ENCODE measurements around the gene PLXNA1. TPM values are rescaled to one million over a fixed set of nuclear protein-coding genes. Genes with fewer than 3 reads are reported as not detected.

PLXNA1 gene
- polyA plus RNA-seq, 1 donor from 2014 or later = 65.6 TPM

DNA sequence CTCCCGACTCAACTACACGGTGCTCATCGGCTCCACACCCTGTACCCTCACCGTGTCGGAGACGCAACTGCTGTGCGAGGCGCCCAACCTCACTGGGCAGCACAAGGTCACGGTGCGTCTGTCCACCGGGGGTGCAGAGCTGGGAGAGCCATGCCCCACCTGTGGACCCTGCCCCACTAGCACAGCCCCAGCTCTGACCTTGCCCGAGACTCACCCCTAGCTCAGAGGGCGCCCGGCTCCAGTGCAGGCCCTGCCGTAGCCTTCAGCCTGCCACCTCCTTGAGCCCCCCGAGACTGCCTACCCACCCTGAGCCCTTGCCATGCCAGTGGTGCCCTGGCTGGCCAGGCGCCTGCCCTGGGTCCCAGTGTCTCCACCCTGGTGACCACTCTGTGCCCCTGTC is 34.9 kb downstream of the PLXNA1 start:
- H3K9ac ChIP-seq (ENCODE audit: low read length) = no peak overlapping the region
- no peaks in the 10 kb centered on the region for H3K9me3 ChIP-seq (ENCODE audit: low read length)
- no peaks in the 10 kb centered on the region for H4K20me1 ChIP-seq (ENCODE audit: insufficient read depth)
- H3K79me2 ChIP-seq (replicated peaks; ENCODE audit: insufficient read depth, low read length) = no peaks in the 10 kb centered on the region
- H3K36me3 ChIP-seq (ENCODE audit: insufficient read depth, low read length) = no peaks in the 10 kb centered on the region
- no peaks in the 10 kb centered on the region for H3F3A ChIP-seq (ENCODE audit: insufficient read depth, low read length, poor library complexity, severe bottlenecking)
- no peak overlapping the region for H3K27ac ChIP-seq (ENCODE audit: low read length)
- no peak overlapping the region for H3K4me2 ChIP-seq (ENCODE audit: low read length)
- H3K9me2 ChIP-seq (ENCODE audit: insufficient read depth, low read length) = no peaks in the 10 kb centered on the region
- H3K4me3 ChIP-seq (ENCODE audit: low read length) = no peak overlapping the region
- no peaks in the 10 kb centered on the region for H3K27me3 ChIP-seq (ENCODE audit: insufficient read depth, low read depth, low read length)
- no peak overlapping the region for H2AFZ ChIP-seq (ENCODE audit: low read depth, low read length)
- TF ChIP-seq, protein P1, sequence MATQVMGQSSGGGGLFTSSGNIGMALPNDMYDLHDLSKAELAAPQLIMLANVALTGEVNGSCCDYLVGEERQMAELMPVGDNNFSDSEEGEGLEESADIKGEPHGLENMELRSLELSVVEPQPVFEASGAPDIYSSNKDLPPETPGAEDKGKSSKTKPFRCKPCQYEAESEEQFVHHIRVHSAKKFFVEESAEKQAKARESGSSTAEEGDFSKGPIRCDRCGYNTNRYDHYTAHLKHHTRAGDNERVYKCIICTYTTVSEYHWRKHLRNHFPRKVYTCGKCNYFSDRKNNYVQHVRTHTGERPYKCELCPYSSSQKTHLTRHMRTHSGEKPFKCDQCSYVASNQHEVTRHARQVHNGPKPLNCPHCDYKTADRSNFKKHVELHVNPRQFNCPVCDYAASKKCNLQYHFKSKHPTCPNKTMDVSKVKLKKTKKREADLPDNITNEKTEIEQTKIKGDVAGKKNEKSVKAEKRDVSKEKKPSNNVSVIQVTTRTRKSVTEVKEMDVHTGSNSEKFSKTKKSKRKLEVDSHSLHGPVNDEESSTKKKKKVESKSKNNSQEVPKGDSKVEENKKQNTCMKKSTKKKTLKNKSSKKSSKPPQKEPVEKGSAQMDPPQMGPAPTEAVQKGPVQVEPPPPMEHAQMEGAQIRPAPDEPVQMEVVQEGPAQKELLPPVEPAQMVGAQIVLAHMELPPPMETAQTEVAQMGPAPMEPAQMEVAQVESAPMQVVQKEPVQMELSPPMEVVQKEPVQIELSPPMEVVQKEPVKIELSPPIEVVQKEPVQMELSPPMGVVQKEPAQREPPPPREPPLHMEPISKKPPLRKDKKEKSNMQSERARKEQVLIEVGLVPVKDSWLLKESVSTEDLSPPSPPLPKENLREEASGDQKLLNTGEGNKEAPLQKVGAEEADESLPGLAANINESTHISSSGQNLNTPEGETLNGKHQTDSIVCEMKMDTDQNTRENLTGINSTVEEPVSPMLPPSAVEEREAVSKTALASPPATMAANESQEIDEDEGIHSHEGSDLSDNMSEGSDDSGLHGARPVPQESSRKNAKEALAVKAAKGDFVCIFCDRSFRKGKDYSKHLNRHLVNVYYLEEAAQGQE (IDR thresholded peaks at IDR 0.05; ENCODE audit: borderline replicate concordance) = no peak
- TF ChIP-seq EZH2 (IDR thresholded peaks at IDR 0.05; ENCODE audit: borderline replicate concordance, insufficient read depth, low read length, poor library complexity, severe bottlenecking) = no peak
- no peak for TF ChIP-seq SMC3 (conservative IDR thresholded peaks at IDR 0.05; ENCODE audit: poor library complexity)
- TF ChIP-seq MXI1 (conservative IDR thresholded peaks at IDR 0.05; ENCODE audit: poor library complexity, severe bottlenecking) = no peak

DNA sequence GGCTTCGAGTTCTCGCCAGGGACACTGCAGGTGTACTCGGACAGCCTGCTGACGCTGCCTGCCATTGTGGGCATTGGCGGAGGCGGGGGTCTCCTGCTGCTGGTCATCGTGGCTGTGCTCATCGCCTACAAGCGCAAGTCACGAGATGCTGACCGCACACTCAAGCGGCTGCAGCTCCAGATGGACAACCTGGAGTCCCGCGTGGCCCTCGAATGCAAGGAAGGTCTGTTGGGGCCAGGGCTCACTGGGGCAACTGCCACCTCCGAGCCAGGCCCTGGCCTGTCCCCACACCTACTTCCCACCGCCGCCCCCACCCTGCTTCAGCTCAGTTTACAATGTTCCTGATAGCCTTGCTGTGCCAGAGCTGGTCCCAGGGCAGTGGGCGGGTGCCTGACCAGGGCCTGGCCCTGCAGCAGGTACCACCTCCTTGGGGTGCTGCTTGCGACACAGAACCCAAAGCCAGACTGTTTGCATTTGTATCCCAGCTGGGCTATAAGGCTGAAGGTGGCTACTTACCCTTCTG is 35.5 kb downstream of the PLXNA1 start:
- no peak for TF ChIP-seq EP300 (conservative IDR thresholded peaks at IDR 0.05; ENCODE audit: poor library complexity, severe bottlenecking)
- Histone ChIP-seq H4K20me1 (ENCODE audit: insufficient read depth) (no peaks in the 10 kb centered on the region), H3K9me2 (ENCODE audit: insufficient read depth, low read length) (no peaks in the 10 kb centered on the region), H2AFZ (ENCODE audit: low read depth, low read length) (no peak overlapping the region), H3K79me2 (replicated peaks; ENCODE audit: insufficient read depth, low read length) (no peaks in the 10 kb centered on the region), H3K9ac (ENCODE audit: low read length) (no peak overlapping the region), H3K4me2 (ENCODE audit: low read length) (no peak overlapping the region), H3K9me3 (ENCODE audit: low read length) (no peaks in the 10 kb centered on the region), H3F3A (ENCODE audit: insufficient read depth, low read length, poor library complexity, severe bottlenecking) (no peaks in the 10 kb centered on the region), H3K27ac (ENCODE audit: low read length) (no peak overlapping the region), H3K27me3 (ENCODE audit: insufficient read depth, low read depth, low read length) (no peaks in the 10 kb centered on the region), H3K36me3 (ENCODE audit: insufficient read depth, low read length) (no peaks in the 10 kb centered on the region), H3K4me3 (ENCODE audit: low read length) (no peak overlapping the region)

DNA sequence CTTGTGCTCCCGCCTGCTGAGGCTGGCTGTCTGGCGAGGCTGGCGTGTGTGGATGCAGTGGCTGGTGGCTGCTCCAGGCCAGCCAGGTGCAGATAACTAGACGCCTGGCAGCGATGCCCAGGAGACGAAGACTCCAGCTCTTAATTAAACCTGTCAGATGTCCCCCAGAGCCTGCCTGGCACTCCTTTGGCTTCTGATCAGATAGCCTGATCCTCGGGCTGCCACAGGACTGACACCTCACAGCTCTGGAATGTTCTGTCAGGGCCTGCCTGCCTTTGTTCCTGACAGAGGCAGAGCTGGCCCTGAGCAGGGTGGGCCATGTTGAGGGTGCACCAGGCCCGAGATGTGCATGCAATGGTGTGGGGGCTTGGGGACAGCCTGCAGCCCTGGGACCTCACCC is 36.5 kb downstream of the PLXNA1 start:
- Histone ChIP-seq H3K4me3 (ENCODE audit: low read length) (no peak overlapping the region), H3K27ac (ENCODE audit: low read length) (no peak overlapping the region), H2AFZ (ENCODE audit: low read depth, low read length) (no peak overlapping the region), H3K9ac (ENCODE audit: low read length) (no peak overlapping the region), H3K9me2 (ENCODE audit: insufficient read depth, low read length) (no peaks in the 10 kb centered on the region), H3K9me3 (ENCODE audit: low read length) (no peaks in the 10 kb centered on the region), H3K36me3 (ENCODE audit: insufficient read depth, low read length) (no peaks in the 10 kb centered on the region), H3K27me3 (ENCODE audit: insufficient read depth, low read depth, low read length) (no peaks in the 10 kb centered on the region), H3K79me2 (replicated peaks; ENCODE audit: insufficient read depth, low read length) (no peaks in the 10 kb centered on the region), H3F3A (ENCODE audit: insufficient read depth, low read length, poor library complexity, severe bottlenecking) (no peaks in the 10 kb centered on the region), H4K20me1 (ENCODE audit: insufficient read depth) (no peaks in the 10 kb centered on the region), H3K4me2 (ENCODE audit: low read length) (no peak overlapping the region)
- TF ChIP-seq SMC3 (conservative IDR thresholded peaks at IDR 0.05; ENCODE audit: poor library complexity) = no peak
- TF ChIP-seq EZH2 (IDR thresholded peaks at IDR 0.05; ENCODE audit: borderline replicate concordance, insufficient read depth, low read length, poor library complexity, severe bottlenecking) = no peak
- TF ChIP-seq, protein P2, sequence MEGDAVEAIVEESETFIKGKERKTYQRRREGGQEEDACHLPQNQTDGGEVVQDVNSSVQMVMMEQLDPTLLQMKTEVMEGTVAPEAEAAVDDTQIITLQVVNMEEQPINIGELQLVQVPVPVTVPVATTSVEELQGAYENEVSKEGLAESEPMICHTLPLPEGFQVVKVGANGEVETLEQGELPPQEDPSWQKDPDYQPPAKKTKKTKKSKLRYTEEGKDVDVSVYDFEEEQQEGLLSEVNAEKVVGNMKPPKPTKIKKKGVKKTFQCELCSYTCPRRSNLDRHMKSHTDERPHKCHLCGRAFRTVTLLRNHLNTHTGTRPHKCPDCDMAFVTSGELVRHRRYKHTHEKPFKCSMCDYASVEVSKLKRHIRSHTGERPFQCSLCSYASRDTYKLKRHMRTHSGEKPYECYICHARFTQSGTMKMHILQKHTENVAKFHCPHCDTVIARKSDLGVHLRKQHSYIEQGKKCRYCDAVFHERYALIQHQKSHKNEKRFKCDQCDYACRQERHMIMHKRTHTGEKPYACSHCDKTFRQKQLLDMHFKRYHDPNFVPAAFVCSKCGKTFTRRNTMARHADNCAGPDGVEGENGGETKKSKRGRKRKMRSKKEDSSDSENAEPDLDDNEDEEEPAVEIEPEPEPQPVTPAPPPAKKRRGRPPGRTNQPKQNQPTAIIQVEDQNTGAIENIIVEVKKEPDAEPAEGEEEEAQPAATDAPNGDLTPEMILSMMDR (IDR thresholded peaks at IDR 0.05; ENCODE audit: poor library complexity, severe bottlenecking) = no peak
- no peak for TF ChIP-seq MXI1 (conservative IDR thresholded peaks at IDR 0.05; ENCODE audit: poor library complexity, severe bottlenecking)
- TF ChIP-seq RAD21 (conservative IDR thresholded peaks at IDR 0.05) = no peak
- TF ChIP-seq, protein P1 (IDR thresholded peaks at IDR 0.05; ENCODE audit: borderline replicate concordance) = no peak
- no peak for TF ChIP-seq EP300 (conservative IDR thresholded peaks at IDR 0.05; ENCODE audit: poor library complexity, severe bottlenecking)
- no peak for TF ChIP-seq POLR2AphosphoS5 (IDR thresholded peaks at IDR 0.05)
- TF ChIP-seq TAF1 (IDR thresholded peaks at IDR 0.05; ENCODE audit: low read depth) = no peak
